ENCODE data around the gene RBM12.

The RBM12 gene

DNA sequence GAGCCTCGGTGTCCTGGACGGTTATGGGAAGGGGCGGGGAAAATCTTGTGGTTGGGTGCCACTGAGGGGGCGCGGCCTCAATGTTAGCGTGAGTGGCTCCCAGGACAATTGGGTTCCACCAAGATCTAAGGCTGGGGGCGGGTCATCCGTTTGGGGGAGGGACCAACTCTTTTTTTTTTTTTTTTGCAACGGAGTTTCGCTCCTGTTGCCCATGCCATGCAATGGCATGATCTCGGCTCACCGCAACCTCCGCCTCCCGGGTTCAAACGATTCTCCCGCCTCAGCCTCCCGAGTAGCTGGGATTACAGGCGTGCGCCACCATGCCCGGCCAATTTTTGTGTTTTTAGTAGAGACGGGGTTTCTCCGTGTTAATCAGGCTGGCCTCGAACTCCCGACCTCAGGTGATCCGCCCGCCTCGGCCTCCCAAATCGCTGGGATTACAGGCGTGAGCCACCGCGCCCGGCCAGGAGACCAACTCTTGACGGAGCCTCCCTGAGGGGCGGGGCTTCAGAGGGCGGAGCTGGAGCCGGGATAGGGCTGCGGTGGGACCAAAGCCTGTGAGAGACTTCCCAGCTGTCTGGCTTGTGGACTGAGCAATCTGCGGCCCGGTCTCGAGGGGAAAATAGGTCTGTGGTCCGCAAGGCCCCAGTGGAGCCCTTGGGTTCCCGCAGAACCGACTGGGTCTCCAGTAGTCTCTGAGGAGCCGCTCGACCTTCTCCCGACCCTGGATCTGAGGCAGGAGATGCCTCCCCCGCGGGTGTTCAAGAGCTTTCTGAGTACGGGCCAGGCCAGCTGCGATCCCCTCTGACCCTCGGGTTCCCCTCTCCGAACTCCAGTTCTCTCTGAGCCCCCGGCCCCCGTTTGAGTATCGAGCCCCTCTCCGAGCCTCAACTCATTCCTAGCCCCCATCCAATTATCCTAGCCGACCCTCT lies 48.0 kb downstream of the RBM12 start (continued):
- TF ChIP-seq ZNF518A (tag by site-specific recombination; conservative IDR thresholded peaks at IDR 0.05; ENCODE audit: low read depth) (no peak), ZNF394 (tag by site-specific recombination; IDR thresholded peaks at IDR 0.05; ENCODE audit: borderline replicate concordance) (peak; percentile 74; the same call in 1 of the 2 replicates), YY1 (tag by site-specific recombination; IDR thresholded peaks at IDR 0.05) (no peak), SP7 (tag by site-specific recombination; IDR thresholded peaks at IDR 0.05) (peak; percentile 86), ZFP3 (tag by site-specific recombination; IDR thresholded peaks at IDR 0.05; ENCODE audit: low read depth) (0 out of 2 replicates have a peak, but pooled peaks have one; percentile 15), ZNF341 (tag by site-specific recombination; IDR thresholded peaks at IDR 0.05; ENCODE audit: low read depth) (no peak), ZNF140 (tag by site-specific recombination; IDR thresholded peaks at IDR 0.05) (no peak), ZNF501 (tag by site-specific recombination; IDR thresholded peaks at IDR 0.05) (peak; percentile 45; the same call in 1 of the 2 replicates), KLF7 (tag by site-specific recombination; IDR thresholded peaks at IDR 0.05; ENCODE audit: borderline replicate concordance) (peak; percentile 79), OVOL3 (tag by site-specific recombination; IDR thresholded peaks at IDR 0.05) (peak; percentile 42; the same call in 1 of the 2 replicates), ZNF2 (tag by site-specific recombination; IDR thresholded peaks at IDR 0.05) (peak; percentile 87; the same call in 1 of the 2 replicates), ZNF202 (tag by site-specific recombination; IDR thresholded peaks at IDR 0.05; ENCODE audit: borderline replicate concordance) (no peak), ZSCAN4 (tag by site-specific recombination; IDR thresholded peaks at IDR 0.05) (no peak), ZBTB21 (tag by site-specific recombination; IDR thresholded peaks at IDR 0.05) (peak; percentile 27; the same call in 1 of the 2 replicates), ZNF138 (tag by site-specific recombination; IDR thresholded peaks at IDR 0.05; ENCODE audit: borderline replicate concordance) (no peak), ZNF211 (tag by site-specific recombination; IDR thresholded peaks at IDR 0.05; ENCODE audit: low read depth) (no peak), ZNF555 (tag by site-specific recombination; conservative IDR thresholded peaks at IDR 0.05) (no peak), ZNF654 (tag by site-specific recombination; IDR thresholded peaks at IDR 0.05; ENCODE audit: low read depth) (no peak), ZNF37A (tag by site-specific recombination; IDR thresholded peaks at IDR 0.05) (no peak), SCRT1 (tag by site-specific recombination; IDR thresholded peaks at IDR 0.05; ENCODE audit: borderline replicate concordance) (peak; percentile 90), ZFP37 (tag by site-specific recombination; IDR thresholded peaks at IDR 0.05) (no peak), ZNF777 (tag by site-specific recombination; IDR thresholded peaks at IDR 0.05; ENCODE audit: borderline replicate concordance) (no peak), YY2 (tag by site-specific recombination; IDR thresholded peaks at IDR 0.05) (0 out of 2 replicates have a peak, but pooled peaks have one; percentile 13), BCL11B (tag by site-specific recombination; IDR thresholded peaks at IDR 0.05; ENCODE audit: low read depth) (0 out of 2 replicates have a peak, but pooled peaks have one; percentile 8), ZNF76 (tag by site-specific recombination; IDR thresholded peaks at IDR 0.05; ENCODE audit: borderline replicate concordance, low read depth) (peak; percentile 80), ZNF324 (tag by site-specific recombination; IDR thresholded peaks at IDR 0.05) (peak; percentile 97), ZBTB6 (tag by site-specific recombination; IDR thresholded peaks at IDR 0.05) (peak; percentile 65; the same call in 1 of the 2 replicates), SCRT2 (tag by site-specific recombination; IDR thresholded peaks at IDR 0.05) (peak; percentile 83), ZXDB (tag by site-specific recombination; IDR thresholded peaks at IDR 0.05) (peak; percentile 83)
- TF ChIP-seq, protein P1, sequence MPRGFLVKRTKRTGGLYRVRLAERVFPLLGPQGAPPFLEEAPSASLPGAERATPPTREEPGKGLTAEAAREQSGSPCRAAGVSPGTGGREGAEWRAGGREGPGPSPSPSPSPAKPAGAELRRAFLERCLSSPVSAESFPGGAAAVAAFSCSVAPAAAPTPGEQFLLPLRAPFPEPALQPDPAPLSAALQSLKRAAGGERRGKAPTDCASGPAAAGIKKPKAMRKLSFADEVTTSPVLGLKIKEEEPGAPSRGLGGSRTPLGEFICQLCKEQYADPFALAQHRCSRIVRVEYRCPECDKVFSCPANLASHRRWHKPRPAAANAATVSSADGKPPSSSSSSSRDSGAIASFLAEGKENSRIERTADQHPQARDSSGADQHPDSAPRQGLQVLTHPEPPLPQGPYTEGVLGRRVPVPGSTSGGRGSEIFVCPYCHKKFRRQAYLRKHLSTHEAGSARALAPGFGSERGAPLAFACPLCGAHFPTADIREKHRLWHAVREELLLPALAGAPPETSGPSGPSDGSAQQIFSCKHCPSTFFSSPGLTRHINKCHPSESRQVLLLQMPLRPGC (tag by site-specific recombination; IDR thresholded peaks at IDR 0.05), result peak; percentile 49

Data from HEK293 (cell line).